Skeletal muscle tissue (tissue), 4 donors: ENCODE measurements around the gene ZNF292. TPM values are rescaled to one million over a fixed set of nuclear protein-coding genes. Genes with fewer than 3 reads are reported as not detected.

ENCODE experiments used
- H3K27ac ChIP-seq: one replicate; pipeline ENCODE4 v1.7.0; 2013; ENCODE audit warnings: mild to moderate bottlenecking, low read depth, low read length, inconsistent platforms
- H3K27me3 ChIP-seq, 3 donors: one replicate each; pipeline ENCODE4 v1.7.0; 2013; ENCODE audit warnings: low read length in 3 of 3; ENCODE audit not compliant: control insufficient read depth in 3 of 3, insufficient read depth in 3 of 3
- H3K36me3 ChIP-seq, 3 donors: one replicate each; pipeline ENCODE4 v1.7.0; 2013; ENCODE audit warnings: low read length in 3 of 3; ENCODE audit not compliant: control insufficient read depth in 3 of 3, insufficient read depth in 3 of 3
- H3K4me1 ChIP-seq, 3 donors: one replicate each; pipeline ENCODE4 v1.7.0; 2013; ENCODE audit warnings: low read length in 3 of 3, mild to moderate bottlenecking in 3 of 3; ENCODE audit not compliant: control insufficient read depth in 3 of 3, insufficient read depth in 3 of 3
- H3K4me3 ChIP-seq, 3 donors: one replicate each; pipeline ENCODE4 v1.7.0; 2013; ENCODE audit warnings: low read length in 3 of 3
- H3K9ac ChIP-seq, 3 donors: one replicate each; pipeline ENCODE4 v1.7.0; 2013; ENCODE audit warnings: low read length in 3 of 3, mild to moderate bottlenecking in 3 of 3, moderate library complexity in 2 of 3, low read depth in 1 of 3
- H3K9me3 ChIP-seq, 3 donors: one replicate each; pipeline ENCODE4 v1.7.0; 2013; ENCODE audit warnings: low read length in 3 of 3; ENCODE audit not compliant: control insufficient read depth in 3 of 3
- total RNA-seq: library from RNA; depleted of rRNA; stranded (reverse); fragments of >200 nt; gene quantifications from one replicate; pipeline ENCODE4 v1.2.3, GENCODE V29; 2014
- donor health status: Osteomylitis.

The ZNF292 gene
- total RNA-seq, 1 donor from 2014 or later, result 38.6 TPM

- H3K36me3 ChIP-seq, result peaks cover 15 to 41% (median 29%) of the 10 kb centered on the region in 3 donors
- H3K4me3 ChIP-seq, result no peak overlapping the region
- H3K4me1 ChIP-seq, result no peaks in the 10 kb centered on the region
- H3K9ac ChIP-seq, result no peak overlapping the region
- H3K27ac ChIP-seq, result no peak overlapping the region
- H3K9me3 ChIP-seq, result no peaks in the 10 kb centered on the region
- no peaks in the 10 kb centered on the region for H3K27me3 ChIP-seq
Observed at GRCh38 chr6:87251725-87252124, 96.4 kb downstream of the ZNF292 start.

- Histone ChIP-seq H3K27ac (no peak overlapping the region), H3K36me3 (peaks cover 11 to 34% (median 33%) of the 10 kb centered on the region in 3 donors)
Observed at GRCh38 chr6:87257046-87257445, 101.7 kb downstream of the ZNF292 start.

GRCh38 chr6:87257565-87257964, 102.2 kb downstream of the ZNF292 start:
- Histone ChIP-seq H3K4me3 (no peak overlapping the region), H3K9me3 (peaks cover 0 to 2% (median 0%) of the 10 kb centered on the region in 3 donors), H3K27me3 (no peaks in the 10 kb centered on the region), H3K4me1 (no peaks in the 10 kb centered on the region), H3K27ac (no peak overlapping the region), H3K9ac (no peak overlapping the region), H3K36me3 (peaks cover 11 to 34% (median 33%) of the 10 kb centered on the region in 3 donors)

More at GRCh38 chr6:87257046-87257445, 101.7 kb downstream of the ZNF292 start:
- Histone ChIP-seq H3K4me3 (no peak overlapping the region), H3K27me3 (no peaks in the 10 kb centered on the region), H3K9ac (no peak overlapping the region), H3K9me3 (peaks cover 0 to 2% (median 0%) of the 10 kb centered on the region in 3 donors), H3K4me1 (no peaks in the 10 kb centered on the region)

- Histone ChIP-seq H3K27me3 (no peaks in the 10 kb centered on the region), H3K9me3 (peaks cover 0 to 2% (median 0%) of the 10 kb centered on the region in 3 donors), H3K9ac (no peak overlapping the region), H3K27ac (no peak overlapping the region), H3K4me3 (no peak overlapping the region), H3K4me1 (no peaks in the 10 kb centered on the region), H3K36me3 (peaks cover 11 to 34% (median 33%) of the 10 kb centered on the region in 3 donors)
Observed at GRCh38 chr6:87257975-87258374, 102.6 kb downstream of the ZNF292 start.

- Histone ChIP-seq H3K27ac (no peak overlapping the region), H3K36me3 (peaks cover 7 to 29% (median 21%) of the 10 kb centered on the region in 3 donors), H3K9ac (no peak overlapping the region), H3K27me3 (no peaks in the 10 kb centered on the region), H3K4me1 (no peaks in the 10 kb centered on the region), H3K9me3 (peaks cover 0 to 2% (median 0%) of the 10 kb centered on the region in 3 donors), H3K4me3 (no peak overlapping the region)
Observed at GRCh38 chr6:87259791-87260190, 104.4 kb downstream of the ZNF292 start.

GRCh38 chr6:87261534-87261933, 106.2 kb downstream of the ZNF292 start:
- no peak overlapping the region for H3K4me3 ChIP-seq
- H3K36me3 ChIP-seq, result peaks cover 2 to 12% (median 6%) of the 10 kb centered on the region in 3 donors
- no peaks in the 10 kb centered on the region for H3K27me3 ChIP-seq
- H3K4me1 ChIP-seq, result no peaks in the 10 kb centered on the region
- no peak overlapping the region for H3K27ac ChIP-seq
- H3K9ac ChIP-seq, result no peak overlapping the region
- H3K9me3 ChIP-seq, result peaks cover 0 to 2% (median 0%) of the 10 kb centered on the region in 3 donors

- no peaks in the 10 kb centered on the region for H3K4me1 ChIP-seq
- no peaks in the 10 kb centered on the region for H3K27me3 ChIP-seq
- no peak overlapping the region for H3K4me3 ChIP-seq
- H3K9me3 ChIP-seq, result no peaks in the 10 kb centered on the region
- no peaks in the 10 kb centered on the region for H3K36me3 ChIP-seq
- H3K9ac ChIP-seq, result no peak overlapping the region
- H3K27ac ChIP-seq, result no peak overlapping the region
Observed at GRCh38 chr6:87264481-87264880, 109.1 kb downstream of the ZNF292 start.

GRCh38 chr6:87274660-87275274, 119.4 kb downstream of the ZNF292 start:
- no peak overlapping the region for H3K9ac ChIP-seq
- H3K9me3 ChIP-seq, result no peaks in the 10 kb centered on the region
- H3K4me3 ChIP-seq, result no peak overlapping the region
- H3K27me3 ChIP-seq, result no peaks in the 10 kb centered on the region
- no peaks in the 10 kb centered on the region for H3K4me1 ChIP-seq
- no peaks in the 10 kb centered on the region for H3K36me3 ChIP-seq
- H3K27ac ChIP-seq, result no peak overlapping the region

- Histone ChIP-seq H3K27ac (no peak overlapping the region), H3K9ac (no peak overlapping the region), H3K4me1 (no peaks in the 10 kb centered on the region), H3K36me3 (no peaks in the 10 kb centered on the region), H3K4me3 (no peak overlapping the region), H3K9me3 (no peaks in the 10 kb centered on the region), H3K27me3 (no peaks in the 10 kb centered on the region)
Observed at GRCh38 chr6:87276624-87277023, 121.3 kb downstream of the ZNF292 start.

GRCh38 chr6:87277123-87277522, 121.8 kb downstream of the ZNF292 start:
- Histone ChIP-seq H3K9ac (no peak overlapping the region), H3K27ac (no peak overlapping the region), H3K27me3 (no peaks in the 10 kb centered on the region), H3K4me3 (no peak overlapping the region), H3K9me3 (no peaks in the 10 kb centered on the region), H3K36me3 (no peaks in the 10 kb centered on the region), H3K4me1 (no peaks in the 10 kb centered on the region)
